ENCODE measurements around the gene SCG5.

The SCG5 gene

DNA sequence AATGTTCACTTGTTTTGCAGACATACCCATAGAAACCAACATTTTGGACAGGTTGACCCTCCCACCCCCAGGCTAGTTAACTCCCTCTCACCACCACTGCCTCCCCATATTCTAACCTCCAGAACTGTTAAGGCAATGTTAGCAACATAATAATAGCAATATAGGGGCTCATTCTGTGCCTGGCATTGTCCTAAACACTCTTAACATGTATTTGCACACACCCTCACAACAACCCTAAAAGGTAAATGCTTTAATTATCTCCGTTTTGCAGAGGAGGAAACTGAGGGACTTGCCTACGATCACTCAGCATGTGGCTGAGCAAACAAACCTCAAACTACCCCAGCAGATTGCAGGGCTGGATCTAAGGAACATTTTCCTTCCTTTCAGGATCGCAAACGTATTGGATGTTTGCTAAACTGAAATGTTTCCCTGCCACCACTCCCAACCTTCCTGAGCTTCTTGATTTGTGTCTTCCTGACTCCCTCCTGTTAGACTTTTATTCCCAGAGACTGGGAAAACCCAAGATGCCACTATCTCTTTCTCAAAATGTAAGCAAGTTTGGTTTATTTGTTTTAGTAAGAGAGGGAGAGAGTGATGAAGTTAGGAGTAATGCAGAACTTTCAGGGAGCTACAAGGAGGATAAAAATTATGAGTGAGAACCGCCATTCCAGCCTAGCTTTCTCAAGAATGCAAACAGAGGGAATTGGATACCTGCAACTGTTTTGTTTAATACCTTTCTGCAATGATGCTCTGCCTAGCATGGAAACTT is 1.3 kb downstream of the SCG5 start:
- 42% methylated on average over 5 of the region's 5 CpGs for WGBS, 2 experiments
- H3K4me1 ChIP-seq (ENCODE audit: control insufficient read depth, insufficient read depth, low read length) = peaks cover 5% of the 10 kb centered on the region

DNA sequence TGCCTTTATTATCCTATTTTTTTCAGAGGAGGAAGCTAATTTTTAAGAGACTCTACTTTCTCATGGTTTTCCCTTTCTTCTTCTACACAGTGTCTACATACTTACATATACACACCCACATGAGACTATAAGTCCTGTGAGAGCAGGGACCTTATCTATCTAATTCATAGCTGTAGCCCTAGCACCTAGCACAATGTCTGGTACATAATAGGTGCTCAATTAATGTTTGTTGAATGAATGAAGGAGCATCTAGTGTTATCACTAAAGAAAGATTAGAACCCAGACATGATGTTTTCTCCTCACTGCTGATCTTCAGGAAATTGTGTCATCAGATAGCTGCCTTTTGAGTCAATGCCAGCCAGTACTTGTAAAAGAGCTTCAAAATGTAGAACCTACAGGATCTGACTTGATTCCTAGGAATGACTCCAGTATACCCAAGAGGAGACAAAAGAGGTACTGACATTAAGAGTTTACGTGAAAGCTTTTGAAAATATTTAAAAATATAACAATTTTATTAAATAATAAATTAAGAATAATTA is 2.5 kb downstream of the SCG5 start:
- Histone ChIP-seq H3K36me3 (ENCODE audit: control insufficient read depth, insufficient read depth, low read length) (no peaks in the 10 kb centered on the region), H3K27me3 (ENCODE audit: control insufficient read depth, insufficient read depth, low read length, poor library complexity, severe bottlenecking) (no peaks in the 10 kb centered on the region), H3K4me3 (ENCODE audit: insufficient read depth, low read depth, low read length) (no peak overlapping the region), H3K4me1 (ENCODE audit: control insufficient read depth, insufficient read depth, low read length) (peaks cover 5% of the 10 kb centered on the region), H3K27ac (ENCODE audit: insufficient read depth, low read depth, low read length, poor library complexity, severe bottlenecking) (no peak overlapping the region), H3K9me3 (ENCODE audit: control insufficient read depth, low read length) (no peaks in the 10 kb centered on the region)
- 100% methylated on average over 1 of the region's 1 CpG; no CpG with 5 or more reads in 1 of the 2 experiments for WGBS, 2 experiments

More for the DNA sequence above, 1.3 kb downstream of the SCG5 start:
- H3K27me3 ChIP-seq (ENCODE audit: control insufficient read depth, insufficient read depth, low read length, poor library complexity, severe bottlenecking) = no peaks in the 10 kb centered on the region
- H3K36me3 ChIP-seq (ENCODE audit: control insufficient read depth, insufficient read depth, low read length) = no peaks in the 10 kb centered on the region
- H3K4me3 ChIP-seq (ENCODE audit: insufficient read depth, low read depth, low read length) = no peak overlapping the region
- no peak overlapping the region for H3K27ac ChIP-seq (ENCODE audit: insufficient read depth, low read depth, low read length, poor library complexity, severe bottlenecking)
- no peaks in the 10 kb centered on the region for H3K9me3 ChIP-seq (ENCODE audit: control insufficient read depth, low read length)

DNA sequence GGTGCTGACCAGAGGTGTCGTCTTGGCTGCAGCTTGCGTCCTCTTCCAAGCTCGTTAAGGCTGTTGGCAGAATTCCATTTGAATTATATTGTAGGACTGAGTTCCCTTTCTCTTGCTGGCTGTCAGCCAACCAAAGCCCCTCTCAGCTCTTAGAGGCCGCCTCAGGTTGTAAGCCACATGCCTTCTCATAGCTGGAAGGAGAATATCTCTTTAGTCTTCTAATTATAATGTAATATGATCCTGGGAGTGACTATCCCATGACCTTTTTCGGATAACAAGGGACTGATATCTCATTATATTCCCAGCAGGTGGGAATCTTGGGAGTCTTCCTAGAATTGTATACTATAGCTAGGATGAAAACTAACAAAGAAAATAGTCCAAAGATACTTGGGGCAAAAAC is 4.8 kb downstream of the SCG5 start:
- H3K27ac ChIP-seq (ENCODE audit: insufficient read depth, low read depth, low read length, poor library complexity, severe bottlenecking) = no peak overlapping the region
- whole genome bisulfite sequencing, 2 experiments = 68 to 87% methylated on average over 3 to 5 of the region's 5 CpGs
- H3K4me1 ChIP-seq (ENCODE audit: control insufficient read depth, insufficient read depth, low read length) = peaks cover 5% of the 10 kb centered on the region
- H3K27me3 ChIP-seq (ENCODE audit: control insufficient read depth, insufficient read depth, low read length, poor library complexity, severe bottlenecking) = no peaks in the 10 kb centered on the region
- no peak overlapping the region for H3K4me3 ChIP-seq (ENCODE audit: insufficient read depth, low read depth, low read length)
- H3K9me3 ChIP-seq (ENCODE audit: control insufficient read depth, low read length) = no peaks in the 10 kb centered on the region
- H3K36me3 ChIP-seq (ENCODE audit: control insufficient read depth, insufficient read depth, low read length) = no peaks in the 10 kb centered on the region

DNA sequence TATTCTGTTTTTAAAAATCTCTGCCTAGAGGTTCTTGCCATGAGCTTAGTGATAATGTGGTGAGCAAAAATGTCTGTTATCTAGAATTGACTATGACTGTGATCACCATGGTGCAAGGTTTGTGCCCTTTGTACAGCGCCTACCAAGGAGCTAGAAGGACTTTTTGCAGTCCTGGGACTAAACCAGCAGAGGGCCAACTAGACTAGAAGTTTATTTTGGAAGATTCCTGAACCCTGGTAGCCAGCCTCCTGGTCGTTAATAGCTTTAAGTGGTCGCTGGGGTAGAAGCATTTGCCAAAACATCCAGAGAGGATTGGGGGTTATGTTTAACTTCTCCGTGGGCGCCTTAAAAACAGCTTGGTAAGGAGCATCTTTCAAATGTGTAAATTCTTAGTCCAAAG is 7.8 kb downstream of the SCG5 start:
- Histone ChIP-seq H3K4me3 (ENCODE audit: insufficient read depth, low read depth, low read length) (no peak overlapping the region), H3K36me3 (ENCODE audit: control insufficient read depth, insufficient read depth, low read length) (no peaks in the 10 kb centered on the region), H3K9me3 (ENCODE audit: control insufficient read depth, low read length) (no peaks in the 10 kb centered on the region), H3K27ac (ENCODE audit: insufficient read depth, low read depth, low read length, poor library complexity, severe bottlenecking) (no peak overlapping the region), H3K27me3 (ENCODE audit: control insufficient read depth, insufficient read depth, low read length, poor library complexity, severe bottlenecking) (no peaks in the 10 kb centered on the region), H3K4me1 (ENCODE audit: control insufficient read depth, insufficient read depth, low read length) (no peaks in the 10 kb centered on the region)
- WGBS, 2 experiments = 53 to 70% methylated on average over 3 to 5 of the region's 5 CpGs

DNA sequence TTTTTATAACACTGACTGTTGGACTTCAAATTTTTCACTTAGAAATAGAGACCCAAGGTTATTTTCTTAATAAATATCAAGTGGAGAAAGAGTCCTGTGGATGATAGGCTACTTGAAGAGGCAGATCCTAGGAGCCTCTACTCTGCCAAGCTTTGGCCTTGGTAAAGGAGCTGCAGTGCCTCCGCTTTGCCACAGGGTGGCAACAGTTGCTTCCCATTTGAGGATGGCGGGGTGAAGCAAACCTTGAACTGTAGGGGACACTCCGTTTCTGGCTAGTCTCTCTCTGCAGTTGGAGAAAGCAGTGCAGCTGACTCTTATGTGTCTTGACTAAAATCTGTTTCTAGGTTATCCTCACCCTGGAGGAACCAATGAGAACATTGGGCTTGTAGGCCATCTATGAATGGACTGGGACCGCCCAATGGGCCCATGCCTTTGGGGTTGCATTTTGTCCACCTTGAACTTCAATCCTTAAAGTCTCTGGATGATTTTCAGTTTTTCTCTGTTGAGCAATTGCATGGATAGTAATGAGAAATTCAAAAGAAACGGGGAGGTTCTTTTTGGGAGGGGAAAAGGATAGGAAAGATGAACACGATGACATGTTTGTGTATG is 9.8 kb downstream of the SCG5 start:
- Histone ChIP-seq H3K27ac (ENCODE audit: insufficient read depth, low read depth, low read length, poor library complexity, severe bottlenecking) (no peak overlapping the region), H3K9me3 (ENCODE audit: control insufficient read depth, low read length) (no peaks in the 10 kb centered on the region), H3K4me1 (ENCODE audit: control insufficient read depth, insufficient read depth, low read length) (no peaks in the 10 kb centered on the region), H3K4me3 (ENCODE audit: insufficient read depth, low read depth, low read length) (no peak overlapping the region), H3K36me3 (ENCODE audit: control insufficient read depth, insufficient read depth, low read length) (no peaks in the 10 kb centered on the region), H3K27me3 (ENCODE audit: control insufficient read depth, insufficient read depth, low read length, poor library complexity, severe bottlenecking) (no peaks in the 10 kb centered on the region)
- 38 to 40% methylated on average over 6 of the region's 6 CpGs for WGBS, 2 experiments

DNA sequence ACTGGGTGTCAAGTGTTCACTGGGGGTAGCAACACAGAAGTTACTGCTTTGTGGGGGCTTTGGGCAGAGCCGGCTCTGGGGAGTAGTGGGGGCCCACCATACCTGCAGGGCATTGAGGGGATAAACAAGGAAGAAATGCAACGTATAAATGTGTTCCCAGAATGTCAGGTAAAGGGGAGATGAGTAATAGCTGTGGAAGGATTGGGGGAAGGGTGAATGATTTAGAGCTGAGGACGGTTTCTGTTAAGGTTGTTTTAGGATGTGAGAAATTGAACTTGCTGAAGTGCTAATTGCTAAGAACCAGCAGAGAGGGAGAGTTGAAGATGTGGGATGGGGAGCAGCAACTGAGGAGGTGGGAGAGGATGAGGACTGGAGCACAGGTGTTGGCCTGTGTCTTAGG is 10.7 kb downstream of the SCG5 start:
- H3K27me3 ChIP-seq (ENCODE audit: control insufficient read depth, insufficient read depth, low read length, poor library complexity, severe bottlenecking) = no peaks in the 10 kb centered on the region
- 83 to 85% methylated on average over 3 of the region's 3 CpGs for WGBS, 2 experiments

DNA sequence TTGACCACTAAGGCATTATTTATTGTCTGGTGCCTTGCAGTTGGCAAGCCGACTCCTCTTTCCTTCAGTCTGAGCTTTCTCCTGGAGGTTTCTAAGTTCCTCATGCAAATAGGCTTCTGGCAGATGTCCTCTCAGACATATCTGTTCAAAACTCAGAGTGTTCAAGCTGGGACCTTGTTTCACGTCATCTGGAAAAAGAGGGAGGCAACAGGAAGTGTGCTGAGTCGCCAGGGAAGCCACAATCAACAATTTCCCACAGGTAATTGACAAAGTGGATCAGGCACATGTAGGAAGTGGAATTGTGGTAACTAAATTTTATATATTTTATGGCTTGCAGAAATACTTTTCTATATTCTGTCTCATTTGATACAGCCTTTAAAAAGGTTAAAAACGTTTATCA is 14.6 kb downstream of the SCG5 start:
- 89 to 95% methylated on average over 4 of the region's 4 CpGs for WGBS, 2 experiments
- Histone ChIP-seq H3K4me3 (ENCODE audit: insufficient read depth, low read depth, low read length) (no peak overlapping the region), H3K36me3 (ENCODE audit: control insufficient read depth, insufficient read depth, low read length) (no peaks in the 10 kb centered on the region), H3K27me3 (ENCODE audit: control insufficient read depth, insufficient read depth, low read length, poor library complexity, severe bottlenecking) (no peaks in the 10 kb centered on the region), H3K27ac (ENCODE audit: insufficient read depth, low read depth, low read length, poor library complexity, severe bottlenecking) (no peak overlapping the region), H3K9me3 (ENCODE audit: control insufficient read depth, low read length) (no peaks in the 10 kb centered on the region), H3K4me1 (ENCODE audit: control insufficient read depth, insufficient read depth, low read length) (no peaks in the 10 kb centered on the region)

More for the DNA sequence above, 10.7 kb downstream of the SCG5 start:
- Histone ChIP-seq H3K4me3 (ENCODE audit: insufficient read depth, low read depth, low read length) (no peak overlapping the region), H3K36me3 (ENCODE audit: control insufficient read depth, insufficient read depth, low read length) (no peaks in the 10 kb centered on the region), H3K27ac (ENCODE audit: insufficient read depth, low read depth, low read length, poor library complexity, severe bottlenecking) (no peak overlapping the region), H3K4me1 (ENCODE audit: control insufficient read depth, insufficient read depth, low read length) (no peaks in the 10 kb centered on the region), H3K9me3 (ENCODE audit: control insufficient read depth, low read length) (no peaks in the 10 kb centered on the region)

DNA sequence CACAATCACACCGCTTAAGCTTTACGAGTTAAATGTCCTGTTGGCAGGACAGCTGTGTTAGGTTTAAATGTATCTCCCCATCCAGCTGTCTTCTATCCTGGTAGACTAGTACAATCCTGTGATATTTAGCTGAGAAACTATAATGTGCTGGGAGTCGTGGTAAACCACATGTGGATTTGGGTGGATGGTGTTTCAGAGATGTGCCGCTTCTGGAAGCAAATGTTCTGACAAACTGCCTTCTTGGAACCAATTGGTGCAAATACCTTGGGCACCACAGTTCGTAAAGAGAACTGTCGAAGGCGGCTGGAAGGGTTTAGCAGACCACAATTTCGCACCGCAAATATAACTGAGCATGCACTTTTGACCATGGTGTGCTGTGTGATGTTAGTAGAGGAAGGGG is 15.0 kb downstream of the SCG5 start:
- Histone ChIP-seq H3K27ac (ENCODE audit: insufficient read depth, low read depth, low read length, poor library complexity, severe bottlenecking) (no peak overlapping the region), H3K4me3 (ENCODE audit: insufficient read depth, low read depth, low read length) (no peak overlapping the region), H3K36me3 (ENCODE audit: control insufficient read depth, insufficient read depth, low read length) (no peaks in the 10 kb centered on the region), H3K9me3 (ENCODE audit: control insufficient read depth, low read length) (no peaks in the 10 kb centered on the region), H3K4me1 (ENCODE audit: control insufficient read depth, insufficient read depth, low read length) (no peaks in the 10 kb centered on the region), H3K27me3 (ENCODE audit: control insufficient read depth, insufficient read depth, low read length, poor library complexity, severe bottlenecking) (no peaks in the 10 kb centered on the region)
- 96% methylated on average over 9 of the region's 9 CpGs for WGBS, 2 experiments

DNA sequence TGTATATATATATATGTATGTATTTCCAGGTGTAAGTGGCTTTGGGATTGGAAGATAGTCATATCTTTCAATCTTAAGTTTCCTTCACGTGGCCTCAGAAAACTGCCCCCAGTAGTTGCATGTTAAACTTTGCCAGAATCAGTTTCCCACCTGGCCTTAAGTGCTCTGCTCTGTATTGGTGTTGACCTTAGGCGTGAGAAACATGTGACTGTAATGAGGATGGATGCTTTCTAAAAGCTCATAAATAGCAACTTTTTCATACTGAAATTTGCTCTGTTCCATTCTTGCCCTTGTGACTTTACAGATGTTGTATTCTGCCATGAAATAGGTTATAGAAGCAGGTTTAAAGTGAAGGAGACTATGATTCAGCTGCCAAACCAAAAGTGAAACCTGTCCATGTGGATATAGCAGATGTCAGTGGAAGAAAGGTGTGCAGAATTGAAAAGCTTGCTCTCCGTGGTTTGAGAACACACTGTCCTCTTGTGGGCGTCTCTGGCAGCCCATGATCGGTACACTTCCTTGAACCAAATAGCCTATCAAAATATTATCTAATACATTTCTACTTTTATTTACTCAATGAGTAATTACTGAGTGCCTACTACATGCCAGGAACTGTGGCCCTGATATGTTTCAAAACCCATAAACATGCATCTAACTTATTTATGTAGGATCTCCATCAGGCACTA is 15.8 kb downstream of the SCG5 start:
- H3K27ac ChIP-seq (ENCODE audit: insufficient read depth, low read depth, low read length, poor library complexity, severe bottlenecking) = no peak overlapping the region
- H3K4me3 ChIP-seq (ENCODE audit: insufficient read depth, low read depth, low read length) = no peak overlapping the region
- no peaks in the 10 kb centered on the region for H3K36me3 ChIP-seq (ENCODE audit: control insufficient read depth, insufficient read depth, low read length)
- no peaks in the 10 kb centered on the region for H3K27me3 ChIP-seq (ENCODE audit: control insufficient read depth, insufficient read depth, low read length, poor library complexity, severe bottlenecking)
- H3K9me3 ChIP-seq (ENCODE audit: control insufficient read depth, low read length) = no peaks in the 10 kb centered on the region
- no peaks in the 10 kb centered on the region for H3K4me1 ChIP-seq (ENCODE audit: control insufficient read depth, insufficient read depth, low read length)
- WGBS, 2 experiments = 80 to 94% methylated on average over 4 to 5 of the region's 5 CpGs

DNA sequence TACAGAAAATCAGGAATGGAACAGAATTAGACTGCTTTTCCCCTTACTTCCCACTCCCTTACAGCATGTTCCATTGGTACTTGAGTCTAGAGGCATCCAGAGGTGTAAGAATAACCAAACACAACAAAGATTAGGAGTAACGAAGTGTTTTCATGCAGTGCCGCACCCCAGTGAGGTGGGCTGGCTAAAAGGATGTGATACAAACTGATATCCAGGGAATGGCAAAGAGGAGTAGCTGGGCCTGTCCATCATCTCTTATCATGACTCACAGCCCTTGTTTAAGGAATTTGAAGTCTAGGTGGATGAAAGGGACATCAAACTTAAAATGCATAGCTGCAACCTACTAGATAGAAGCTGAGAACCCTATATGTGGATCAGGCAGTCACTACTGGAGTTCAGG is 16.4 kb downstream of the SCG5 start:
- no peaks in the 10 kb centered on the region for H3K27me3 ChIP-seq (ENCODE audit: control insufficient read depth, insufficient read depth, low read length, poor library complexity, severe bottlenecking)
- no peaks in the 10 kb centered on the region for H3K4me1 ChIP-seq (ENCODE audit: control insufficient read depth, insufficient read depth, low read length)
- H3K4me3 ChIP-seq (ENCODE audit: insufficient read depth, low read depth, low read length) = no peak overlapping the region
- no peaks in the 10 kb centered on the region for H3K36me3 ChIP-seq (ENCODE audit: control insufficient read depth, insufficient read depth, low read length)
- H3K9me3 ChIP-seq (ENCODE audit: control insufficient read depth, low read length) = no peaks in the 10 kb centered on the region
- WGBS, 2 experiments = 95 to 96% methylated on average over 2 of the region's 2 CpGs
- no peak overlapping the region for H3K27ac ChIP-seq (ENCODE audit: insufficient read depth, low read depth, low read length, poor library complexity, severe bottlenecking)
